ENCODE results near the gene RPL13. TPM values are rescaled to one million over a fixed set of nuclear protein-coding genes. Genes with fewer than 3 reads are reported as not detected.
A peak's percentile ranks its signal among the peaks of the same experiment; 100 is the strongest.

Gene RPL13
- total and polyA plus RNA-seq, 9 of the 15 experiments (the other 6 are each of a cell fraction or from before 2014, with no cell fraction given): 227 to 6,042 (median 1,633) TPM

DNA sequence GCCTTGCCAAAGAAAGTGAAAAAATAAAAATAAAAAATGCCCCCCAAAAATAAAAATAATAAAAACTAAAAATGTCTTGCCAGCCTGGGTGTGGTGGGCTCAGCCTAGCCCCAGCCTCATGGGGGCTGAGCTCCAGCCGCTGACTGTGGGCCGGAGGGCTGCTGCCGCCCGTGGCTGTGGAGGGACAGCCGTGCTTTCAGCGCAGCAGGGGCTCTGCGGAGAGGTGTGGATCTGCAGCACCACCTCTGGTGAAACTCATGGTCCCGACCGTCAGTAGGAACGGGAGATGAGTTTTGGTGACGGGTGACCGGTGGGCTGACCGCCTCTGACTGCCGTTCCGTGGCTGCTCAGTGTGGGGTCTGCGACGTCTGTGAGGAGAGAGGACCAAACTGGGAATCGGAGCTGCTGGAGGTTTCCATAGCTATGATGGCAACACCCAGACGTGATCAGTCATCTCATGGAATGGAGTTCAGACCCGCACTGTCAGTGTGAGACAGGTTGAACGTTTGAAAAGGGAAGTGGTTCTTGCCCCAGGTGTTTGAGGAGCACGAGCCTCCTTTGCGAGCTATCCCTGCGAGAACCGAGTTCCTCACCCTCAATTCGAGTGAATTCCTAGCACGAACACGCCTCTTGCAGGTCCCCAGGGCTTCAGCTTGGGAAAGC is 12.0 kb upstream of the RPL13 start:
- Histone ChIP-seq H3K36me3 (ENCODE audit: control insufficient read depth, insufficient read depth, low read length) (peaks cover 89% of the 10 kb centered on the region; the same call in 2 of the 3 replicates), H3K79me2 (ENCODE audit: control insufficient read depth, insufficient read depth, low read length) (no peaks in the 10 kb centered on the region), H4K20me1 (replicated peaks; ENCODE audit: control insufficient read depth, insufficient read depth, low read length) (no peaks in the 10 kb centered on the region; the same call in 1 of the 2 replicates), H3K4me1 (replicated peaks in 1 of 2; ENCODE audit: control insufficient read depth in 2 of 2, insufficient read depth in 2 of 2, low read length in 2 of 2) (peaks cover 0 to 2% of the 10 kb centered on the region in 2 experiments; a peak in 1 of 5 replicates), H3K4me3 (no peak overlapping the region), H3K27me3 (ENCODE audit: control insufficient read depth in 2 of 2, insufficient read depth in 2 of 2, low read length in 2 of 2) (no peaks in the 10 kb centered on the region), H3K4me2 (ENCODE audit: insufficient read depth, low read length) (no peak overlapping the region), H3K27ac (ENCODE audit: extremely low read depth, low read depth, low read length) (no peak overlapping the region), H2AFZ (ENCODE audit: low read depth, low read length) (no peak overlapping the region), H3K9me3 (replicated peaks; ENCODE audit: control insufficient read depth, insufficient read depth, low read depth, low read length) (no peaks in the 10 kb centered on the region), H3K9me1 (ENCODE audit: control insufficient read depth, insufficient read depth, low read length) (peaks cover 2% of the 10 kb centered on the region), H3K9ac (ENCODE audit: insufficient read depth in 1 of 2, low read depth in 2 of 2, low read length in 2 of 2) (0 out of 4 replicates have a peak overlapping the region, but pooled peaks of 1 of the 2 experiments have one; percentile 54)
- ChIA-PET CTCF (ENCODE audit: low intra/inter-chr PET ratio) (no interaction called here), POLR2A (no interaction called here)
- FAIRE-seq: no peak
- intact Hi-C loops (cut with micrococcal nuclease) (no loop called here), in situ Hi-C loops (cut with MboI) (no loop called here)
- no peak for TF ChIP-seq SMAD2 (IDR thresholded peaks at IDR 0.05; ENCODE audit: low read depth, low read length)
- no peak for TF ChIP-seq GATA2 (CRISPR knock-in tag; IDR thresholded peaks at IDR 0.05)
- TF ChIP-seq TAL1 (IDR thresholded peaks at IDR 0.05): no peak
- no peak for TF ChIP-seq ZSCAN29 (IDR thresholded peaks at IDR 0.05)
- BruUV-seq (replicated peaks): no TSS peak
- ATAC-seq: no peak
- WGBS (ENCODE audit: insufficient coverage, low coverage, missing lambda C conversion rate): 91% methylated on average over 28 of the region's 28 CpGs
- no peak for DNase-seq (ENCODE audit: extremely low read depth in 1 of 4, low spot score in 3 of 4)

DNA sequence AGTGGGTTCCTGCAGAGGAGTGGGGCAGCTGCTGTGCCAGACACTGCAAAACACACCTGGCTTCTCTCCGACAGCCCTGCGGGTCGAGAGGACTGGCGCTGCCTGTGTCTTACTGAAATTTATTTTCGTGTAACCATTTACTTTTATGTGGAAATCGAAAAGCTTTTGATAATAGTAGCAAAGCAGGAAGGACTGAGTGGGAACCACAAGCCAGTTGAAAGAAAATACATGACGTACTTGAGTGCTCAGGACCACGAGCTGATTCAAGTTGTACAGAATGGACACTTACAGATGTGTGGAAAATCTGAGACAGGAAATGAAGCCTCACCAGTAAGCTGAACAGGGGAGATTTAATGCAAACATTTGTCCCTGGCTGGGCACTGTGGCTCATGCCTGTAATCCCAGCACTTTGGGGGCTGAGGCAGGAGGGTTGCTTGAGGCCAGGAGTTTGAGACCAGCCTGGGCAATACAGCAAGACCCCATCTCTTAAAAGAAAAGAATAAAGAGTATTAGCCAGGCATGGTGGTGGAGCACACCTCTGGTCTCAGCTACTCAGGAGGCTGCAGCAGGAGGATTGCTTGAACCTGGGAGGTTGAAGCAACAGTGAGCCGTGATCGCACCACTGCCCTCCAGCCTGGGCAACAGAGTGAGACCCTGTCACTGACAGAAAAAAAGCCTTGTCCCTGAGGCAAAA is 11.3 kb upstream of the RPL13 start:
- Histone ChIP-seq H3K4me2 (ENCODE audit: insufficient read depth, low read length) (no peak overlapping the region), H3K9me3 (replicated peaks; ENCODE audit: control insufficient read depth, insufficient read depth, low read depth, low read length) (no peaks in the 10 kb centered on the region), H3K36me3 (ENCODE audit: control insufficient read depth, insufficient read depth, low read length) (peaks cover 87% of the 10 kb centered on the region; the same call in 2 of the 3 replicates), H3K4me3 (no peak overlapping the region), H3K9ac (ENCODE audit: insufficient read depth in 1 of 2, low read depth in 2 of 2, low read length in 2 of 2) (0 out of 4 replicates have a peak overlapping the region, but pooled peaks of 1 of the 2 experiments have one; percentile 54), H3K79me2 (ENCODE audit: control insufficient read depth, insufficient read depth, low read length) (no peaks in the 10 kb centered on the region), H4K20me1 (replicated peaks; ENCODE audit: control insufficient read depth, insufficient read depth, low read length) (no peaks in the 10 kb centered on the region; the same call in 1 of the 2 replicates), H2AFZ (ENCODE audit: low read depth, low read length) (no peak overlapping the region), H3K9me1 (ENCODE audit: control insufficient read depth, insufficient read depth, low read length) (peaks cover 2% of the 10 kb centered on the region), H3K4me1 (replicated peaks in 1 of 2; ENCODE audit: control insufficient read depth in 2 of 2, insufficient read depth in 2 of 2, low read length in 2 of 2) (peaks cover 0 to 2% of the 10 kb centered on the region in 2 experiments; a peak in 1 of 5 replicates), H3K27ac (ENCODE audit: extremely low read depth, low read depth, low read length) (no peak overlapping the region), H3K27me3 (ENCODE audit: control insufficient read depth in 2 of 2, insufficient read depth in 2 of 2, low read length in 2 of 2) (no peaks in the 10 kb centered on the region)
- no TSS peak for BruUV-seq (replicated peaks)
- DNase-seq (ENCODE audit: extremely low read depth in 1 of 4, low spot score in 3 of 4) (no peak), FAIRE-seq (no peak), ATAC-seq (no peak)
- CTCF ChIA-PET (ENCODE audit: low intra/inter-chr PET ratio): no interaction called here
- POLR2A ChIA-PET: interaction anchor here (0.7 kb wide), 1 partner anchor 173 kb away, joined by 3 read pairs; no protein-coding TSS in a partner anchor
- 88% methylated on average over 10 of the region's 10 CpGs for WGBS (ENCODE audit: insufficient coverage, low coverage, missing lambda C conversion rate)
- peak; percentile 78 for TF ChIP-seq ZNF121 (CRISPR knock-in tag; conservative IDR thresholded peaks at IDR 0.05)
- TF ChIP-seq ZNF316 (IDR thresholded peaks at IDR 0.05): no peak
- in situ Hi-C loops (cut with MboI) (no loop called here), intact Hi-C loops (cut with micrococcal nuclease) (no loop called here)
